Measurements from ENCODE around the gene RXRB. TPM values are rescaled to one million over a fixed set of nuclear protein-coding genes. Genes with fewer than 3 reads are reported as not detected.

RXRB gene
- total and polyA plus RNA-seq, 2 of the 8 experiments (the other 6 are each of a cell fraction or from before 2014, with no cell fraction given), result 13.0 to 18.1 TPM

DNA sequence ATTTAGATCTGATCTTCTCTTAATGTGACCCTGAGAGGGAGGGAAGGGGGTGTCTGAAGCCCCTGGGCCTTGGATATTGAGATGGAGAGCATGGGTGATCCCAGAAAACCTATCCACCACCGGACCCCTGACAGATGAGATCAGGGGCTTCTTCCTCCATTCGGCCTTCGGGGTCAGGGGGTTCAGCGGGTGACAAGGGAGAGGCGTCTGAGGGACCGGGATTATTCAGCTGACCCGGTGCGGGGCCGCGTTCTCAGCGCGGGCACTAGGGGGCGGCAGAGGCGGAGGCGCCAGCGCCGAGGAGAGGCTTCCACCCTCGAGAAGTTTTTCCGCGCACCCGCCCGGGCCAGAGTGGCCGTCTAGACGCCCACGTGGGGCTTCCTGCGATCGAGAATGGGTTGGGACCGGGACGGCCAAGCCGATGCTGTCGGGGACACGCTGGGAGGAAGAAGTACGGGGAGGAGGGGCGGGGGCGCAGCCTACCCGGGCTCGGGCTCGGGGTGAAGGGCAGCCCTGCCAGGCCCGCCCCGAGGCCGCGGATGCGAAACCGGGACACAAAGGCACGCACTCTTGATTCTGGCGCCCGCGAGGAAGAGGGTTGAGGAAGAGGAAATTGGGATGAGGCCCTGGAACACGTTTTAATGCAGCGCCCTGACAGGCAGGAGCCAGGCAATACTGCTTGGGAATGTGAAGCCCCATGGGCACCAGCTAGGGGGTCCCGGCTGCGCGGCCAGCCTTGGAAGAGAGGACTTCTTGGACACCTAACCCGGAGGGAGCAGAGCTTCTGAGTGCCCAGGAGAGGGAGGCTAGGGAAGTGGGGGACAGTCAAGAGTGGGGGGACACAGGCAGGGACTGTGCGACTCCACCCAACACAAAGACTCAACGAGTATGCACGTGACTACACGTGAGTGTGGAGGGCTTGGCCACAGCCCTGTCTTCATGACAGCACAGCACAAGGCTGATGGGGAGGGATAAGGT is 38.8 kb downstream of the RXRB start (continued):
- TF ChIP-seq BRCA1 (IDR thresholded peaks at IDR 0.05; ENCODE audit: low read depth, low read length), result no peak
- TF ChIP-seq PHF8 (conservative IDR thresholded peaks at IDR 0.05; ENCODE audit: low read depth, low read length), result peak; percentile 54
- peak; percentile 37 for TF ChIP-seq ASH2L (IDR thresholded peaks at IDR 0.05; ENCODE audit: low read length)
- no peak for TF ChIP-seq CBX8 (IDR thresholded peaks at IDR 0.05; ENCODE audit: borderline replicate concordance, low read depth, low read length)
- TF ChIP-seq HDAC2 (IDR thresholded peaks at IDR 0.05; ENCODE audit: borderline replicate concordance in 1 of 2, low read depth in 2 of 2, low read length in 2 of 2), result no peak
- TF ChIP-seq SIRT6 (IDR thresholded peaks at IDR 0.05; ENCODE audit: low read length), result no peak
- TF ChIP-seq NRF1 (IDR thresholded peaks at IDR 0.05; ENCODE audit: low read depth, low read length), result no peak
- TF ChIP-seq SP1 (IDR thresholded peaks at IDR 0.05; ENCODE audit: low read depth, low read length), result no peak
- no peak for TF ChIP-seq POLR2AphosphoS5 (IDR thresholded peaks at IDR 0.05; ENCODE audit: low read depth, low read length)
- no peak for TF ChIP-seq SUZ12 (IDR thresholded peaks at IDR 0.05; ENCODE audit: low read length)
- TF ChIP-seq TCF12 (IDR thresholded peaks at IDR 0.05; ENCODE audit: low read depth, low read length), result no peak
- no peak for TF ChIP-seq JUN (IDR thresholded peaks at IDR 0.05; ENCODE audit: low read depth, low read length)
- TF ChIP-seq GABPA (IDR thresholded peaks at IDR 0.05; ENCODE audit: borderline replicate concordance, insufficient read depth, low read length), result no peak
- TF ChIP-seq RFX5 (IDR thresholded peaks at IDR 0.05; ENCODE audit: borderline replicate concordance, low read depth, low read length), result no peak

All from H1 (cell line).